Erythroblast (primary cell): ENCODE data around the gene PDGFB.

Source experiments
- GATA1 ChIP-seq: IDR thresholded peaks from 2 replicates; pipeline ENCODE4 v1.6.1; 2011; ENCODE audit warnings: low read depth, mild to moderate bottlenecking, control low read depth, low read length, moderate library complexity
- POLR2A ChIP-seq: IDR thresholded peaks from 2 replicates; pipeline ENCODE4 v1.6.1; 2011; ENCODE audit warnings: mild to moderate bottlenecking, low read length

DNA sequence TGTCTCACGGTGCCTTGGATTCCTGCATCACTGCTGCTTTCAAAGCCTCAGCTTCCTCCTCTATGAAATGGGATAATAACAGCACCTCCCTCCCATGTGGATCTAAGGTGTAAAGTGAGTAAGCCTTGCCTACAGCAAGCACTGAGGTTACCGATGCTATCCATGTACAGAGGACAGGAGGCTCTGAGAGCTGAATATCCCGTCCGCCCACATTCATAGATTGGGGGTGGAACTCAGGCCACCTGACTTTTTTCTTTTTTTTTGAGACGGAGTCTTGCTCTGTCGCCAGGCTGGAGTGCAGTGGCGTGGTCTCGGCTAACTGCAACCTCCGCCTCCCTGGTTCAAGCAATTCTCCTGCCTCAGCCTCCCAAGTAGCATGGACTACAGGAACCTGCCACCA lies 12.5 kb downstream of the PDGFB start:
- TF ChIP-seq POLR2A, result no peak
- TF ChIP-seq GATA1, result no peak
